Activated CD4-positive, alpha-beta T cell treated with anti-CD3 and anti-CD28 coated beads, Interleukin-2, amount 50 U/mL, for 16 hours (primary cell): ENCODE data around the gene CUL1.

Experiments
- DNase-seq: peaks from one replicate; pipeline ENCODE4 v3.0.0-alpha.2; 2020

Gene CUL1

GRCh38 chr7:148719753-148720152, 21.1 kb downstream of the CUL1 start:
- DNase-seq, result no peak

GRCh38 chr7:148720472-148720871, 21.8 kb downstream of the CUL1 start:
- no peak for DNase-seq

- DNase-seq, result no peak
Measured at GRCh38 chr7:148721390-148721789, 22.7 kb downstream of the CUL1 start.

- no peak for DNase-seq
Measured at GRCh38 chr7:148722340-148723165, 23.9 kb downstream of the CUL1 start.

- DNase-seq, result no peak
Measured at GRCh38 chr7:148723166-148723559, 24.5 kb downstream of the CUL1 start.

GRCh38 chr7:148723846-148724245, 25.1 kb downstream of the CUL1 start:
- DNase-seq, result no peak

- DNase-seq, result peak; percentile 39
Measured at GRCh38 chr7:148726385-148726784, 27.7 kb downstream of the CUL1 start.

- DNase-seq, result peak; percentile 22
Measured at GRCh38 chr7:148727501-148728278, 29.0 kb downstream of the CUL1 start.

GRCh38 chr7:148729984-148730733, 31.5 kb downstream of the CUL1 start:
- DNase-seq, result no peak

GRCh38 chr7:148732862-148733261, 34.2 kb downstream of the CUL1 start:
- DNase-seq, result no peak

GRCh38 chr7:148733496-148733895, 34.8 kb downstream of the CUL1 start:
- DNase-seq, result no peak

- DNase-seq, result no peak
Measured at GRCh38 chr7:148735141-148735540, 36.4 kb downstream of the CUL1 start.

- DNase-seq, result no peak
Measured at GRCh38 chr7:148735967-148736366, 37.3 kb downstream of the CUL1 start.

GRCh38 chr7:148738737-148739535, 40.2 kb downstream of the CUL1 start:
- DNase-seq, result no peak

GRCh38 chr7:148746135-148746534, 47.4 kb downstream of the CUL1 start:
- no peak for DNase-seq

GRCh38 chr7:148747274-148747673, 48.6 kb downstream of the CUL1 start:
- no peak for DNase-seq

- DNase-seq, result no peak
Measured at GRCh38 chr7:148750442-148751355, 52.0 kb downstream of the CUL1 start.

GRCh38 chr7:148753224-148753623, 54.5 kb downstream of the CUL1 start:
- DNase-seq, result no peak

- peak; percentile 53 for DNase-seq
Measured at GRCh38 chr7:148754912-148755311, 56.2 kb downstream of the CUL1 start.

- no peak for DNase-seq
Measured at GRCh38 chr7:148761499-148762278, 63.0 kb downstream of the CUL1 start.

GRCh38 chr7:148763622-148764021, 64.9 kb downstream of the CUL1 start:
- no peak for DNase-seq
